ENCODE results near the gene CASP8. TPM values are rescaled to one million over a fixed set of nuclear protein-coding genes. Genes with fewer than 3 reads are reported as not detected.

The CASP8 gene
- total and polyA plus RNA-seq, 4 donors, result 4.5 to 15.1 (median 8.7) TPM

GRCh38 chr2:201242571-201243277 is 17.6 kb upstream of the CASP8 start:
- Histone ChIP-seq H3K4me1 (ENCODE audit: control insufficient read depth in 4 of 4, insufficient read depth in 4 of 4, low read length in 3 of 4) (no peaks in the 10 kb centered on the region), H3K27ac (ENCODE audit: low read depth in 1 of 2, low read length in 2 of 2) (no peak overlapping the region), H3K27me3 (ENCODE audit: control insufficient read depth in 4 of 4, insufficient read depth in 4 of 4, low read length in 3 of 4) (no peaks in the 10 kb centered on the region), H3K9ac (ENCODE audit: low read depth in 1 of 2, low read length in 2 of 2) (no peak overlapping the region), H3K9me3 (ENCODE audit: control insufficient read depth in 4 of 4, low read length in 3 of 4) (no peaks in the 10 kb centered on the region), H3K4me3 (ENCODE audit: low read depth in 1 of 3, low read length in 3 of 3) (no peak overlapping the region), H3K36me3 (ENCODE audit: control insufficient read depth in 4 of 4, insufficient read depth in 3 of 4, low read depth in 1 of 4, low read length in 3 of 4) (peaks cover 0 to 2% (median 0%) of the 10 kb centered on the region in 4 donors)
- TF ChIP-seq, protein P1, sequence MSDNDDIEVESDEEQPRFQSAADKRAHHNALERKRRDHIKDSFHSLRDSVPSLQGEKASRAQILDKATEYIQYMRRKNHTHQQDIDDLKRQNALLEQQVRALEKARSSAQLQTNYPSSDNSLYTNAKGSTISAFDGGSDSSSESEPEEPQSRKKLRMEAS (IDR thresholded peaks at IDR 0.05), result no peak
- no peak for TF ChIP-seq FOXA1 (IDR thresholded peaks at IDR 0.05)
- TF ChIP-seq EGR1 (IDR thresholded peaks at IDR 0.05; ENCODE audit: low read depth in 2 of 2), result no peak
- TF ChIP-seq HNF4G (IDR thresholded peaks at IDR 0.05), result no peak
- TF ChIP-seq RAD21 (IDR thresholded peaks at IDR 0.05), result no peak
- no peak for TF ChIP-seq CTCF (IDR thresholded peaks at IDR 0.05; ENCODE audit: low read depth, low read length, missing input control)
- no peak for TF ChIP-seq GABPA (IDR thresholded peaks at IDR 0.05 in 1 of 2, conservative IDR thresholded peaks at IDR 0.05 in 1 of 2)
- no peak for TF ChIP-seq TAF1 (conservative IDR thresholded peaks at IDR 0.05)
- no peak for TF ChIP-seq YY1 (IDR thresholded peaks at IDR 0.05)
- no peak for TF ChIP-seq ZBTB33 (IDR thresholded peaks at IDR 0.05)
- TF ChIP-seq REST (IDR thresholded peaks at IDR 0.05), result no peak
- TF ChIP-seq, protein P2, sequence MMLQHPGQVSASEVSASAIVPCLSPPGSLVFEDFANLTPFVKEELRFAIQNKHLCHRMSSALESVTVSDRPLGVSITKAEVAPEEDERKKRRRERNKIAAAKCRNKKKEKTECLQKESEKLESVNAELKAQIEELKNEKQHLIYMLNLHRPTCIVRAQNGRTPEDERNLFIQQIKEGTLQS (IDR thresholded peaks at IDR 0.05), result no peak
- no peak for TF ChIP-seq FOXA2 (IDR thresholded peaks at IDR 0.05)
- no peak for DNase-seq (ENCODE audit: low spot score)

- Histone ChIP-seq H3K4me3 (ENCODE audit: low read depth in 1 of 3, low read length in 3 of 3) (no peak overlapping the region), H3K27ac (ENCODE audit: low read depth in 1 of 2, low read length in 2 of 2) (no peak overlapping the region), H3K36me3 (ENCODE audit: control insufficient read depth in 4 of 4, insufficient read depth in 3 of 4, low read depth in 1 of 4, low read length in 3 of 4) (peaks cover 0 to 2% (median 0%) of the 10 kb centered on the region in 4 donors), H3K4me1 (ENCODE audit: control insufficient read depth in 4 of 4, insufficient read depth in 4 of 4, low read length in 3 of 4) (no peaks in the 10 kb centered on the region), H3K27me3 (ENCODE audit: control insufficient read depth in 4 of 4, insufficient read depth in 4 of 4, low read length in 3 of 4) (no peaks in the 10 kb centered on the region), H3K9ac (ENCODE audit: low read depth in 1 of 2, low read length in 2 of 2) (no peak overlapping the region), H3K9me3 (ENCODE audit: control insufficient read depth in 4 of 4, low read length in 3 of 4) (no peaks in the 10 kb centered on the region)
- TF ChIP-seq YY1 (IDR thresholded peaks at IDR 0.05) (no peak), NR2F2 (IDR thresholded peaks at IDR 0.05) (no peak), RXRA (IDR thresholded peaks at IDR 0.05) (no peak), REST (IDR thresholded peaks at IDR 0.05) (no peak)
- 96% methylated on average over 5 of the region's 5 CpGs for whole genome bisulfite sequencing
- DNase-seq (ENCODE audit: low spot score), result no peak
These were observed 15.5 kb upstream of the CASP8 start for GRCh38 chr2:201244829-201245228.
